Breast epithelium (tissue), 3 donors: ENCODE results near the gene ACOT4.

Experiments
- CTCF ChIP-seq, 3 donors: fragments of 450-650 bp; IDR thresholded peaks; one replicate each; pipeline ENCODE4 v1.5.1; 2016 to 2017; ENCODE audit warnings: antibody characterized with exemption in 3 of 3, mild to moderate bottlenecking in 3 of 3, moderate library complexity in 3 of 3
- POLR2A ChIP-seq: fragments of 450-650 bp; IDR thresholded peaks from one replicate; pipeline ENCODE4 v1.6.1; 2016; ENCODE audit warnings: antibody characterized with exemption, mild to moderate bottlenecking, moderate library complexity

GRCh38 chr14:73645248-73645610 lies 53.6 kb downstream of the ACOT4 start:
- TF ChIP-seq CTCF (IDR thresholded peaks at IDR 0.05) (no peak), POLR2A (no peak)
